NCI-H1105 (cell line): Measurements from ENCODE around the gene WWOX.

ENCODE experiments used
- DNase-seq: peaks from one replicate; lab custom pipeline; 2025; lab: John Stamatoyannopoulos, UW

The WWOX gene

DNA sequence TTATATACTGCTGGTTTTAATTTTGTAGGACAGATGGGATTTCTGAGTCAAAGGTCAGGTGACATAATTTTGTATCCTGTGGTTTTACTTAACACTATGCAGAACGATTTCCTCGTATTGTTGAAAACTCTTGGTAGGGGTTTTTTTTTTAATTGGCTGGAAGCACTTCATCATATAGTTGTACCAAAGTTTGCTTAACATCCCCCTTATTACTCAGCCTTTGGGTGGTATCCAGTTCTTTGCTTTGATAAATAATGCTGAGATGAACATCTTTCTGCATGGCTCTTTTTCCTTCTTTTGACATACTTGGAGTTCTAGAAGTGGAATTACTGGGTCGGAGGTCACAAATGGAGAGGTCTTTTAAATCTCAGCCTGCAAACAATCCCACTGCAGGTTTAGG lies 1082.0 kb downstream of the WWOX start:
- DNase-seq: no peak

- DNase-seq: no peak
Measured at GRCh38 chr16:79182616-79183015, 1083.2 kb downstream of the WWOX start.

DNA sequence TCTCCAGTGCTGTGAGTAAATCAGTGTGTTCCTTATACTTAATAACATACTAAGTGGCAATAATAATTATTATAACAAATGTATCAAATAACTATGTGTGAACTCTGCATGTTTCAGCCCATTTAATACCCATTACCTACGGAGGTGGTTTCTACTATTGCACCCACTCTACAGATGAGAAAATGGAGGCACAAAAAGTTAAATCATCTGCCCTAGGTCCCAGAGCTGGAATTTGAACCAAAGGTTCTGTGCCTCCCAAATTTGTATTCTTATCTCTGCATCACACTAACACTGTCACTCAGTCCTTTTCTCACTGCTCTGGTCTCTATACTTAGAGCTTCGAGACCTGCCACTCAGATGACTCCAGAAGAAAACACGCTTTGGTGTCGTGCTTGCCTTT lies 1084.1 kb downstream of the WWOX start:
- DNase-seq: no peak

GRCh38 chr16:79184464-79185030 lies 1085.1 kb downstream of the WWOX start:
- no peak for DNase-seq

- no peak for DNase-seq
Measured at GRCh38 chr16:79185711-79186110, 1086.3 kb downstream of the WWOX start.

DNA sequence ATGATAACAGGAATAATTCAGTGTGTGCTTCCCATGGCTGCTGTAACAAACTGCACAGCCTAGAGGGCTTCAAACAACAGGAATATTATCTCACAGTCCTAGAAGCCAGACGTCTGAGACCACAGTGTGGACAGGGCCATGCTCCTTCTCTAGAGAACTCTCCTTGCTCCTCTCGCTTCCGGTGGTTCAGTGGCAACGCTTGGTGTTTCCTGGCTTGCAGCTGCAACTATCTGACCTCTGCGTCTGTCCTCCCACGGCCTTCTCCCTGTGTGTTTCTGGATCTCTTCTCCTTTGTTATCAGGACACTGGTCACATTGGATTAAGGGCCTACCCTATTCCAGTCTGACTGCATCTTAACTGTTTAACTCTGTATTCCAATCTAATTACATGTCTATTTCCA lies 1086.7 kb downstream of the WWOX start:
- DNase-seq: no peak

DNA sequence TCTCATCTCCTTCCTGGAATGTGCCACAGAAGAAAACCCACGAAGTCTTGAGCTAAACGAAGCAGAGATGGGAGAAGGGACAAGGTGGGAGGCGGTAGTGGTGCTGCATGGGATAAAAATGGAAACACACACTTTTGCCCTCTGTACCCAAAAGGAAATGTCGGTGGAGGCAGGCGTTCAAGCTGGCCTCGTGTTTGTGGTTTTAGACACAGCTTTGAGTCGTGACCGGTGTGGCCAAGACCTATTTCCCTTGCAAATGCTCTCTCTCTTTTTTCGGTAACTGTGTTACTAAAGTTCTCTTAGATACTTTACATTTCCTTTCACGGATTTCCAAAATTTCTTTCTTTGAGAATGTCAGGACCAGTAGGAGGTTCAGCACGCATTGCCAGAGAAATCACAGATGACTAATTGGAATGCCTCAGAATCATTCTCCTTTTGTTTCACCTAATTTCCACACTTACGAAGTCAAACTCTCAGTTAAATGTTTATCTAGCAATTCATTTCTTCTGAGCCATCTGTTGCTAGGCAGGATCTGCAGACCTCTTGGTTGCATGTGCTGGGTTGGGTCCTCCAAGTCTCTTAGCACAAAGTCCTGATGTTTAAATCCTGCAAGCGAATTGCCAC lies 1088.8 kb downstream of the WWOX start:
- no peak for DNase-seq

DNA sequence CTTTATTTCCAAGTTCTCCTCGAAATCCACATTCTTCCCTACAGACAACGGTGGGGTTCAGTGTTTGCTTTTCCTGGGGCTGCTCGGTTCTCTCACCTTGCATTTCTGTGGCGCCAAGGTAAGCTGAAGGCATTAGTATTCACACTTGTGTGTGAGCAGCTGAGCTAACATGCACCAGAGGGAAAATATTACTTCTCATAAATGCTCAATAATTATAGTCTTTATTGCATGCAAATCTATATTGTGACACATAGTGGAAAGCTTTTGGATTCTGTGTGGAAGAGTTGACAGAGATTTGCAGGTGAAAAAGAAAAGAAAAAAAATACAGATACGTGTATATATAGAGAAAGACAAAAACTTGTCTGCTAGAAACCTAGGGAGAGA lies 1089.3 kb downstream of the WWOX start:
- no peak for DNase-seq

- DNase-seq: no peak
Measured at GRCh38 chr16:79190542-79190941, 1091.1 kb downstream of the WWOX start.

- DNase-seq: no peak
Measured at GRCh38 chr16:79191933-79192332, 1092.5 kb downstream of the WWOX start.

DNA sequence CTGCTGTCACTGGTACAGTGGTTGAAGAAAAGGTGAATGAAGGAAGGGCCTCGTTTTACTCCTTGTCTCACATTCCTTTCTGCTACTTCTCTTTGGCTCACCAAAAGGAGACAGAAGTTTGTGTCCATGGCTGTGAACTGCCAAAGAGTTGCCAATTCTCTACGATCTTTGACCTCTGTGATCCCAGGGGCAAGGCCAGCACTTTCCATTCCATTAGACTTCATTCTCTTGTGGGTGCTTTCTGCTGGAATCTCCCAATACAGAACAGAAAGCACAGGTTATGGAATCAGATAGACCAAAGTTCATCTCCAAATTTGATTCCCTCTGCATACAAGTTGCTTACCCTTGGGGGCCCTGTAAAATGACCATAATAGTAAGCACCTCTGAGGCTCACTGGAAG lies 1093.5 kb downstream of the WWOX start:
- DNase-seq: no peak

GRCh38 chr16:79194291-79194690 lies 1094.8 kb downstream of the WWOX start:
- no peak for DNase-seq

DNA sequence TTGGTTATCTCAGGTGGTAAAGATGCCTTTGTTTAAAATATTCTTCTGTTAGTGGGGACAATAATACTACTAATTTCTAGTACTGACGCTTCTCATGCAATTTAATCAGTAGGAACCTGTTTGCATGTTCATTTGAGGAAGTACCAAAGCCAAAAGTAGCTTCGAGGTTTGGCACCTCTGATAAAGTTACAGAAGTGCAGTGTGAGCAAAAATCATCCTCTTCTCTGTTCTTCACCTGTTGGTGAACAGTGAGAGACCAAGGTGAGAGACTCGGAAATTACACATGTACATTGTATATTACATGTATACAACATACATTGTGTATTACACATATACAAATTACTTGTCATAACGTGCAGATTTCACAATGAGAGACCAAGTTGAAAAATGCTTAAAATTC lies 1096.5 kb downstream of the WWOX start:
- no peak for DNase-seq

- no peak for DNase-seq
Measured at GRCh38 chr16:79201436-79201835, 1102.0 kb downstream of the WWOX start.

DNA sequence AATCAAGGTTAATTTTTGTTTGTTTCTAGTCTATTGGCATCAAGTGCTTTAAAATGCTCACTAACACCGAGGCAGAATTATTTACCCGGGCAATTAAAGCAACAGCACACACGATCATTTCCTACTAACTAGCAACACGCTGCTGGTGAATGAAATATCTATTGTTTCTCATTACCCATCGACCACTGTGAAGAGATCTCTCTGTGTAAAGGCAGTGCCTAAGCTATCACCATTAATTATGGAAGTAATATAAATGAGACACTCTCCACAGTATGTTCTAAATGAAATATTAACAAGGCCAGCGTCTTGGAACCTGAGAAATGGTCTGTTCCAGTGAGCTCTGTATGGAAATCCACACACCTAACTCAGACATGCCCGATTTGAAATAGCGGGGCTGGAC lies 1103.5 kb downstream of the WWOX start:
- no peak for DNase-seq

GRCh38 chr16:79204486-79204885 lies 1105.0 kb downstream of the WWOX start:
- DNase-seq: no peak

GRCh38 chr16:79206889-79207288 lies 1107.4 kb downstream of the WWOX start:
- no peak for DNase-seq

GRCh38 chr16:79209308-79209707 lies 1109.9 kb downstream of the WWOX start:
- DNase-seq: no peak

- no peak for DNase-seq
Measured at GRCh38 chr16:79210607-79211006, 1111.2 kb downstream of the WWOX start.

DNA sequence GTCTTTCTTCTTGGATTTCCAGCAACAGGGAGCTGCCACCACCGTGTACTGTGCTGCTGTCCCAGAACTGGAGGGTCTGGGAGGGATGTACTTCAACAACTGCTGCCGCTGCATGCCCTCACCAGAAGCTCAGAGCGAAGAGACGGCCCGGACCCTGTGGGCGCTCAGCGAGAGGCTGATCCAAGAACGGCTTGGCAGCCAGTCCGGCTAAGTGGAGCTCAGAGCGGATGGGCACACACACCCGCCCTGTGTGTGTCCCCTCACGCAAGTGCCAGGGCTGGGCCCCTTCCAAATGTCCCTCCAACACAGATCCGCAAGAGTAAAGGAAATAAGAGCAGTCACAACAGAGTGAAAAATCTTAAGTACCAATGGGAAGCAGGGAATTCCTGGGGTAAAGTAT lies 1112.1 kb downstream of the WWOX start:
- DNase-seq: no peak

GRCh38 chr16:79212114-79212791 lies 1112.8 kb downstream of the WWOX start:
- no peak for DNase-seq

GRCh38 chr16:79213214-79213613 lies 1113.8 kb downstream of the WWOX start:
- no peak for DNase-seq

GRCh38 chr16:79215289-79215688 lies 1115.8 kb downstream of the WWOX start:
- DNase-seq: no peak
